Stimulated activated naive CD8-positive, alpha-beta T cell treated with anti-CD3 and anti-CD28 coated beads, Interleukin-15, amount 100 ng/mL, for 72 hours (primary cell): ENCODE results near the gene DAB2IP.
"Not testable (repeated sequence)": the region's sequence is repeated elsewhere in the genome, so short reads cannot be mapped to it uniquely, and the experiment has no call there.

Source experiments
- ATAC-seq: fragments of 150-1000 bp; cut with Tn5 transposase; 2 replicates; pipeline ENCODE4 v1.10.0; 2021; ENCODE audit warnings: mild to moderate bottlenecking, moderate library complexity
- DNase-seq, 2 donors: peaks; one replicate each; pipeline ENCODE4 v3.0.0; 2021 to 2022
- H3K27ac Mint-ChIP-seq, 2 donors: one replicate each; pipeline ENCODE4 v1.8.0; 2022; ENCODE audit warnings: mild to moderate bottlenecking in 2 of 2, mixed read lengths in 2 of 2, moderate library complexity in 2 of 2
- H3K27me3 Mint-ChIP-seq: one replicate; pipeline ENCODE4 v1.8.0; 2022; ENCODE audit warnings: mixed read lengths
- H3K4me1 Mint-ChIP-seq: one replicate; pipeline ENCODE4 v1.8.0; 2022; ENCODE audit warnings: mild to moderate bottlenecking, mixed read lengths
- H3K4me3 Mint-ChIP-seq, 2 donors: one replicate each; pipeline ENCODE4 v1.8.0; 2022; ENCODE audit warnings: mild to moderate bottlenecking in 2 of 2, mixed read lengths in 2 of 2, moderate library complexity in 1 of 2
- H3K9me3 Mint-ChIP-seq, 2 donors: one replicate each; pipeline ENCODE4 v1.8.0; 2022; ENCODE audit warnings: mixed read lengths in 2 of 2

Gene DAB2IP

DNA sequence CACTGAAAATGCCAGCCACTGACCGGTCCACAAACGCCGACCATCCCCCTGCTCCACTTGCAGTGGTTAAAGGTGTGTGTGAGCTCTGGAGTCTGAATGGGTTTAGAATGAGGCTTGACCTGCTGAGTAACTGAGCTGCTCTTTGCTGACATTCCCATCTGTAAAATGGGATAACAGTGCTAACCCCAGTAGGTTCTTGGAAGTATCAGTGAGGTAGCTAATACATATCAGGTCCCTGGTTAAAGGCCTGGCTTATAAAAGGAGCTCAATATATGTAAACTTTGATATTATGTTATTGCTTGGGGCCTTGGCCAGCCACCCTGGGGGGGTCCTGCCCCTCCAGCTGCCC lies 31.1 kb upstream of the DAB2IP start:
- ATAC-seq = no peak
- Mint-ChIP-seq H3K9me3 (no peaks in the 10 kb centered on the region), H3K4me3 (no peak overlapping the region), H3K27ac (no peak overlapping the region), H3K27me3 (peaks cover 28% of the 10 kb centered on the region), H3K4me1 (peaks cover 9% of the 10 kb centered on the region)
- no peak for DNase-seq

DNA sequence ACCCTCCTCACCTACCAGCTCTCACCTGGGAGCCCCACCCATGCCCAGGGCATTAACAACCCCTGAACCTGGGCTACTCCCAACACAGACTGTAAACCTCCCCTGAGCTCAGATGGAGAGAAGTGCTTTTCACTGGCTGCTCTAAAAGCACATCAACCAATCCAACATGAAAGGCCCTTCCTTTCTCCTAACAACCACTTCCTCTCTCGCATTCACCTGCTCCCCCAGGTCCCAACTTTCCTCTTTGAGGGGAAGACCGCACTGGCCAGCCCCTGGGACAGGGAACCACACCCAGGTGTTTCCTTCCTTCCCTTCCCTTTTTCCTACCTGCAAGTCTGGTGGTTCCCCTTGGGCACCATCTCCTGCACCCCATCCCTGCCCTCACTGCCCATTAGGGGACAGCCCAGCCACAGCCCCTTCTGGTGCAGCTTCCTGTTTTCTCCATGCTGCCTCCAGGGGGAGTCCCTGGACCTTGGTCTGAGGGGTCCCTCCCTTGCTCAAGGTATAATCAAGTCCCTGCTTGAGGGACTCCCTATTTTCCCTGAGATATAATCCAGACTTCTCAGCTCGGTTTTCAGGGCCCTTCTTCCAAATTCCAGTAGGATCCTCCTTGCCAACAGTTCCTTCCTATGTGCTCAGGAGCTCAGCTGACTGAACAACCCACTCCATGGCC lies 30.5 kb upstream of the DAB2IP start:
- peaks cover 9% of the 10 kb centered on the region for H3K4me1 Mint-ChIP-seq
- ATAC-seq (peak; percentile 35), DNase-seq (peak in 1 of 2 donors; percentile 18)
- H3K27me3 Mint-ChIP-seq = peaks cover 32% of the 10 kb centered on the region
- H3K27ac Mint-ChIP-seq = peak overlapping the region in 1 of 2 donors; percentile 35
- H3K4me3 Mint-ChIP-seq = no peak overlapping the region
- no peaks in the 10 kb centered on the region for H3K9me3 Mint-ChIP-seq

DNA sequence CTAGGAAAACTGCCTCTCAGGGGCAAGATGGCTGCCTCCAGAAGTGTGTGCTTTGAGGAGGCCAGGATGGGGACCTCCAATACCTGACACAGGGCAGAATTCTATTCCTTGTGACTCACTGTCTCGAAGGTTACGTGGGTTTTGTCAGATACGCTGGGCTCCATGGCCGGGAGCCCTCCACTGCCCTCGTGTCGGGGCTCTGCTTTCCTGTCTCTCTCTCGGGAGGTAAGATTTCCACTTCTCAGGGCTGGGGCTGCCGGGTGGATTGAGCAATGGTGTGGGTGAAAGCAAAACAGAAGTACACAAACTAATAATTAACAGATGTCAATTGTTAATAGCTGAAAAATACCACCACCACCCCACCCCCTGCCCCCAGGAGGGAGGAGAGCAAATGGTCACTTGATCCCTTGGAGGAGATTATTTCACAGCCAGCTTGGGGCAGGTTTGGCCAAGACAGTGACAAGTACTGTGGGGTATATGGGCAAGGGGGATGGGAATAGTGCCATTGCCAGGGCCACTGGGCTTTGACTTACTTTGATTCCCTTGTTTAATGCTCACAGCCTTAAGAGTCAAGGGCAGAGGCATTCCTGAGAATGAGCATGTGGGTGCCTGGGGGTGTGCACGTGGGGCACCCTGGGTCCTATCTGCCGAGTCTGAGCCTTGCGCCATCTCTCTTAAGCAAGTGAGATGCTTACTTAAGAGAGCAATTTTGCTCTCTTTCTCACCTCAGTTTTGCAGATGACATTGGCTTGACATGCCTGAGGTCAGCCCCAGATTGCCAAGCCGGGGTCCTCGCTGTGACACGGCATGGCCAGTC lies 28.8 kb upstream of the DAB2IP start:
- Mint-ChIP-seq H3K4me3 (no peak overlapping the region), H3K27me3 (peaks cover 21% of the 10 kb centered on the region), H3K4me1 (peaks cover 9% of the 10 kb centered on the region), H3K27ac (peak overlapping the region in 1 of 2 donors; percentile 15), H3K9me3 (no peaks in the 10 kb centered on the region)
- DNase-seq (no peak), ATAC-seq (no peak)

DNA sequence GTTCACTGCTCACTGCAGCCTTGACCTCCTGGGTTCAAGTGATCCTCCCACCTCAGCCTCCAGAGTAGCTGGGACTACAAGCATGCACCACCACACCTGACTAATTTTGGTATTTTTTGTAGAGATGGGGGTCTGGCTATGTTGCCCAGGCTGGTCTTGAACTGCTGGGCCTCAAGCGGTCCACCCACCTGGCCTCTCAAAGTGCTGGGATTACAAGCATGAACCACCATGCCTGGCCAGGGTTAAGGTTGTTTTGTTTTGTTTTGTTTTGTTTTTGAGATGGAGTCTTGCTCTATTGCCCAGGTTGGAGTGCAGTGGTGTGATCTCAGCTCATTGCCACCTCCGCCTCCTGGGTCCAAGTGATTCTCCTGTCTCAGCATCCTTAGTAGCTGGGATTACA lies 28.0 kb upstream of the DAB2IP start:
- not testable (repeated sequence) for H3K9me3 Mint-ChIP-seq, ATAC-seq, H3K4me3 Mint-ChIP-seq, H3K27ac Mint-ChIP-seq, H3K4me1 Mint-ChIP-seq, DNase-seq
- peaks cover 25% of the 10 kb centered on the region for H3K27me3 Mint-ChIP-seq

DNA sequence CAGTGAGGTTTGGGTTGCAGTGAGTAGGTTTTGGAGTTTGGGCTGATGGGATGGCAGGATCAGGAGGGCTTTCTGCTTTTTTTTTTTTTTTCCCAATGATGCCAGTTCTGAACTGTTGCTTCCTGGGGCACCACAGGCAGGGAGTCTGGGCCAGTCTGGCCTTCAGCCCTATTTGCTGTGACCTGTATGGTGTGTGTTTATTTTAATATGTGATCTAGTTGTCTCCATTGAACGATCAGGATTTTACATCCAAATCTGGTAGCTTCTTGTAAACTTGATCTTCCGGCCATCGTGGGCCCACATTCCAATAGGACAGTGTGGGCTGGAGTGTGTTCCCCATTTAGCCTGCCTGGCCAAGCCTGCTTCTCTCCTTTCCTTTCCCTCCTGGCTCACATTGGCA lies 25.8 kb upstream of the DAB2IP start:
- H3K4me1 Mint-ChIP-seq = peaks cover 9% of the 10 kb centered on the region
- ATAC-seq = no peak
- H3K4me3 Mint-ChIP-seq = no peak overlapping the region
- peaks cover 35% of the 10 kb centered on the region for H3K27me3 Mint-ChIP-seq
- DNase-seq = no peak
- no peaks in the 10 kb centered on the region for H3K9me3 Mint-ChIP-seq
- H3K27ac Mint-ChIP-seq = peak overlapping the region in 1 of 2 donors; percentile 21

DNA sequence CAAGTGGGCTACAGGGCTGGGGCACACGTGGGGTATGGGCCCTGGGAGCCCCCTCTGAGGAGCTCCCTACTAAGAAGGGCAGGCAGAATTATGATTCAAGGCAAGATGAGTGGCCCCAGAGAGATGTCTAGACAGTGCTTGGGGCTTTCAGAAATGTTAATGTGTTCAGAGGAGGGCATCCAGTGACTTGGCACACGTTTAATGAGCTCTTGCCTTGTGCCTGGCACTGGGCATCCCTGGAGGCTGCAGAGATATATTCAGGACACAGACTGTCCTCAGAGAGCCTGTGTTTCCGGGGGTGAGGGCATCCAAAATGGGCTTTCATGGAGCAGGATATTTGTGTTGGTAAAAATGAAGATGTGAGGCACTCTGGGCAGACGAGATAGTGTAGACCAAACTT lies 25.4 kb upstream of the DAB2IP start:
- no peak for ATAC-seq
- Mint-ChIP-seq H3K27ac (peak overlapping the region in 1 of 2 donors; percentile 56), H3K27me3 (peaks cover 31% of the 10 kb centered on the region), H3K9me3 (no peaks in the 10 kb centered on the region), H3K4me1 (peaks cover 5% of the 10 kb centered on the region), H3K4me3 (no peak overlapping the region)
- no peak for DNase-seq

DNA sequence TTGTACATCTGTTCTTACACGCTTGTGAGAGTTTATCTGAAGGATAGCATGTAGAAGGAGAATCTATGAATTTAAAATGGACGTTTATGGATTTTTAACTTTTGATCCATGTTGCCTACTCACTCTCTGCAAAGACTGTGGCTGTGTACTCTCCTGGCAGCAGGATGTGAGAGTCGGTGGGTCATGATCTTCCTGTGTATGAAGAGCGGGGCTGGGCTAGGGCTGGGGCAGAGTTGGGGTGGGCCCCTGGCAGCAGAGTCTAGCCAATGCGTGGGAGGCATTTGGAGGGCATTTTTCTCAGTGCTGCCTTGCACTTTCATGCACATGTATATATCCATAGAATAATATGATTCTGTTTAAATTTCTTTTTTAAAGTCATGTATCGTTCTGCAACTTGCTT lies 24.0 kb upstream of the DAB2IP start:
- Mint-ChIP-seq H3K27ac (no peak overlapping the region), H3K27me3 (peaks cover 26% of the 10 kb centered on the region), H3K4me3 (no peak overlapping the region), H3K9me3 (no peaks in the 10 kb centered on the region), H3K4me1 (no peaks in the 10 kb centered on the region)
- ATAC-seq = no peak
- DNase-seq = no peak

DNA sequence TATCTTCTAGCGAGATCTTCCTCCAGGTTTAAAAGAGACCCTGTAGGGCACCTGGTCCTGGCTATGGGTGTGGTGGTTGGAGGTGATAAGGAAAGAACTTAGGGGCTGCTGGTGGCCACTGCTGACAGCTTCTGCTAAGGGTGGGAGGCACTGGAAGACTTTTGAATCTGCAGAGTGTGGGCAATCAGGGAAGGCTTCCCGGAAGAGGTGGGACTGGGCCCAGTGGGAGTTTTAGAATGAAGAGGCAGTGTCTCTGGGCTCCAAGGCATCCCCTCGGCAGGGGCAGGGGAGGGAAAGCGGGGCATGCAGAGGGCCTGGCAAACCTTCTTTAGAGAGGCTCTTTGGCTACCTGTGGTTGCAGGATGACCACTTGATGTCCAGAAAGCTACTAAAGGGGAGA lies 23.0 kb upstream of the DAB2IP start:
- Mint-ChIP-seq H3K4me1 (peaks cover 2% of the 10 kb centered on the region), H3K9me3 (no peaks in the 10 kb centered on the region), H3K27me3 (peaks cover 26% of the 10 kb centered on the region), H3K4me3 (no peak overlapping the region), H3K27ac (no peak overlapping the region)
- DNase-seq (no peak), ATAC-seq (no peak)

DNA sequence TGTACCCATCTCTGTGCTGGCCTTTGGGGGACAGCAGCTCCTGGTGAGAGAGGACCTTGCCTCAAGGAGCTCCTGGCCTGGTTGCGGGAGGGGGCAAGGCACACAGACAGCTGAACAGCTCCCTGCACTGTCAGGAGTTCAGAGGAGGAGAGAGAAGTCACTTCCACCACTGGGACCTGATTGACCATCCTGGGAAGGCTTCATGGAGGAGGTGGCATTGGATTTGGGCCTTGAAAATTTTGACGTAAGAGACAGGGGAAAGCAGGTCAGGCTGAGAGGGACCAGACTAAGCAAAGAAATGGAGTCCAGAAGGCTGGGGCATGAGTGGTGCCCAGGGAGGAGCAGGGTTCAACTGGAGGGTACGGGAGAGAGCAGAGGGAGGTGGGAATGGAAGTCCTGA lies 20.3 kb upstream of the DAB2IP start:
- Mint-ChIP-seq H3K27me3 (peaks cover 19% of the 10 kb centered on the region), H3K4me3 (no peak overlapping the region), H3K9me3 (no peaks in the 10 kb centered on the region), H3K27ac (no peak overlapping the region), H3K4me1 (peaks cover 20% of the 10 kb centered on the region)
- no peak for ATAC-seq
- DNase-seq = no peak

DNA sequence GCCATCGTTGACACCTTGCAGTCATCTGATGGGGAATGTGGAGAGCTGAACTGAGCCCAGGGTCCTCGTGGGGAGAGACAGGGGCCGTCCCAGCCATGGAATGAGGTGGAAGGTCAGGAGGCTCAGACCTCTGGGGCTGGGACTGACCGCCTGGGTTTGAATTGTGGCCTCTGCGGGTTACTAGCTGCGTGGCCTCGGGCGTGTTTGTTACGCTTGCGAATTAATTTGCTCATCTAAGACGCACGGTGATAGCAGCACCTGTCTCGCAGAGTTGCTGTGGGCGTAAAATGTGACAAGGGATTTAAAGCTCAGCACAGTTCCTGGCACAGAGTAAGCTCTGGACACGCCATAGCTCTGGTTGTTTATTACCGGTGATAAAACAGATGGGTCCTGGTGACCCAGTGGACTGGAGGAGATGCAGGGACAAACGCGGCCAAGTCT lies 19.4 kb upstream of the DAB2IP start:
- DNase-seq (no peak), ATAC-seq (no peak)
- Mint-ChIP-seq H3K4me1 (peaks cover 20% of the 10 kb centered on the region), H3K27ac (peak overlapping the region in 1 of 2 donors; percentile 65), H3K27me3 (peaks cover 16% of the 10 kb centered on the region), H3K9me3 (no peaks in the 10 kb centered on the region), H3K4me3 (no peak overlapping the region)

DNA sequence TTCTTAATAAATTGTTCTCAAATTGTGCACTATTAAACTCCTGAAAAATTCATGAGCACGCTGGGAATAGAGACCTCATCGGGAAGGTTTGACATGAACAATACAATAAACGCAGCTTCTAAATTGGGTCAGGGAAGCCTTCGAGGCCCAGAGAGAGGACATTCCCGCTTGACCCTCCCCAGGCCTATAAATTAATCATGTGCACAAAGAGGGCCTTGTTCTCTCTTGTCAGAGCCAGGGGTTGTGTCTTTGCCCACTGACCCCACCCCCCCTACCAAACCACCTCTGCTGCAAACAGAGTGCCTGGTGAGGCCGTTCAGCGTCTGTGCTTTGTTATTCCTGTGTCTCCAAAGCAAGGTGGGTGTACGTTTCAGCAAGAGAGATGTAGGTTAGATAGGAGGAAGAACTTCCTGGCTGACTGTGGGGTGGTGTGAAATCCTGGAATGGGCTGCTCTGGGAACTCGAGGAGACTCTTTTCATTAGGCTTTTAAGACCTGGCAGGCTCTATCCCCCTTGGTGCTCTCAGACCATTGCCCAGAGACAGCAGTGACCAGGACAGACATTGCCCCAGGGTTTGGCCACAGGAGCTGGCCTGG lies 18.2 kb upstream of the DAB2IP start:
- DNase-seq (no peak), ATAC-seq (no peak)
- peaks cover 13% of the 10 kb centered on the region for H3K27me3 Mint-ChIP-seq
- H3K9me3 Mint-ChIP-seq = no peaks in the 10 kb centered on the region
- peaks cover 20% of the 10 kb centered on the region for H3K4me1 Mint-ChIP-seq
- H3K4me3 Mint-ChIP-seq = no peak overlapping the region
- no peak overlapping the region for H3K27ac Mint-ChIP-seq

DNA sequence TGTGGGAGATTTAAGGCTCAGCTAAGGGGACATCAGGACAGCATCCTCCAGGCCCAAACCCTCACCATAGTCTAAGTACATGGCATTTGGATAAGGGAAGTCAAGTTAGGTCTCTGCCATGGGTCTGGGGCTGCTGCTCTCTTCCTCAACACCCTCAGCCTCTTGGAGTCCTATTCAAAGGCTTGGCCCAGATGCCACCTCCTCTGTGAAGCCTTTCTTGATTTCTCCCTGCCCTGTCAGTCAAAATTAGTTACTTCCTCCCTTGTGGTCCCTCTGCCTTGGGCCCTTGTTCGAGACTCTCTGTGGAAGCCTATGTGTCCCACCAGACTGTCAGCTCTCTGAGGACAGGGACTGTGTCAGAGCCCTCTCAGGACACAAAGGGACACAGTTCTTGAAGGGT lies 17.7 kb upstream of the DAB2IP start:
- ATAC-seq = no peak
- Mint-ChIP-seq H3K4me1 (peaks cover 20% of the 10 kb centered on the region), H3K4me3 (no peak overlapping the region), H3K27ac (peak overlapping the region in 1 of 2 donors; percentile 83), H3K9me3 (no peaks in the 10 kb centered on the region), H3K27me3 (peaks cover 7% of the 10 kb centered on the region)
- no peak for DNase-seq

DNA sequence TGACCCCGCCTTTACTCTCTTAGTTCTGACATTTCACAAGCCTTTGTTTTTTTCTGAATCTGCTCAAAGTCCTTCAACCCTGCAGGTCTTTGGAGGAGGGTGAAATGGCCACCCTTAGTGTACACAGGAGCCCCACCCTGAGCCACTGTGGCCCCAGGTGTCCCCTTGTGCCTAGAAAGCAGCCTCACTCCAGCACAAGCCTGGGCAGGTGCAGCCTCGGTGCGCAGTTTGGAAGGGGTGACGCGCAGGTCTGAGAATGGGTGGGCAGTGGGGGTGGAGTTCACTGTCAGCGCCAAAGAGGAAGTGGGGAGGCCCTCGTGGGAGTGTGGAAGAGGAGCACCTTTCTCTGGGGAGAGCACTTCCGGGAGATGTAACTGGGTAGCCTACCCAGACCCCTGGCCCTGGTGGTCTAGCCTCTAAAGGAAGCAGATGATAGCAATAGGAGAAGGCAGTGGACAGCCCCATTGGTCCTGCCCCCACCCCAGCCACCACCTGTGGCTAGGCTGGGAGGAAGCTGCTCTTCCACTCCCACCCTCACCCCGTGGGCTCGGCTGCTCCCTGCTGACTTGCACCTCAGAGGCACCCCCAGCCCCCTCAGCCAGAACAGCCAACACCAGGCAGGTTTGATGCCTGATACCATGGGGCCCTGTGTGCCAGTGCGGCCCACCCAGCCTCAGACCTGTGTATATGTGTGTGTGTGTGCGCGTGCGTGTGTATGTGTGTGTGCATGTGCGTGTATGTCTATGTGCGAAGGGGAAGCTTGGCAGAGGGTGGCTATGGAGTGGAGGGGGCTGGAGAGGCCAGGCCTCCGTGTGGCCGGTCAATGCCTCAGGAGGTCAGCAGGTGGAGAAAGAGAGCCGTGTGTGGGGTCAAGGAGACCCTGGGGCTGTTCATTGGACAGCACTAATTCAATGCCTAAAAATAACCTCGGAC lies 16.8 kb upstream of the DAB2IP start:
- Mint-ChIP-seq H3K4me1 (peaks cover 20% of the 10 kb centered on the region), H3K9me3 (no peaks in the 10 kb centered on the region), H3K27ac (peak overlapping the region; percentile 79 to 87), H3K4me3 (peak overlapping the region in 1 of 2 donors; percentile 62), H3K27me3 (no peaks in the 10 kb centered on the region)
- DNase-seq = peak; percentile 34 to 40
- peak; percentile 79 for ATAC-seq

DNA sequence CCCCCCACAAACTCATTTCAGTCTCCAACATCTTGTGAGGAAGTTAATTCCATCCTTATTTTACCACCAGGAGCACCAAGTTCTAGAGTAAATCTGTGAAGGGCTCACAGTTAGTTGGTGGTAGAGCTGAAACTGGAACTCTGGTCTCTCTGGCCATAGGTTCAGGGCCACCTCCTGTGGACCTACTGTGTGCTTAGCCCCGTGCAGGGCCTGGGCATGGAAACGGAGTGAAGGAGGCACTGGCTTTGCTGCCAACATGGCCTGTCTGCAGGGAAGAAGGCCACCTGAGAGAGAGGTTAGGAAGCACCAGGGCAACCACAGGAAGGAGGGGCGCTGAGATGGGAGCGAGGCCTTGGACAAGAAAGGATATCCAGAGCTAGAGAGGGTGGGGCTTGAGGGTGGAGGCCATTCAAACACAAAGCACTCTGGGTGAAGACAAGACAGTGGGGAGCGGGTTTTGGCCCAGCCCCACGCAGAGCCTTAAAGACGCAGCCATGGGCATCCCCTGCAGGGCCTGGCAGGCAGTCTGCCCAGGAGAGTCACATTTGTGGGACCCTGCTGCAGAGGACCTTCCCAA lies 16.0 kb upstream of the DAB2IP start:
- H3K4me3 Mint-ChIP-seq = no peak overlapping the region
- no peak overlapping the region for H3K27ac Mint-ChIP-seq
- peaks cover 20% of the 10 kb centered on the region for H3K4me1 Mint-ChIP-seq
- DNase-seq (no peak), ATAC-seq (no peak)
- H3K9me3 Mint-ChIP-seq = no peaks in the 10 kb centered on the region
- H3K27me3 Mint-ChIP-seq = no peaks in the 10 kb centered on the region

DNA sequence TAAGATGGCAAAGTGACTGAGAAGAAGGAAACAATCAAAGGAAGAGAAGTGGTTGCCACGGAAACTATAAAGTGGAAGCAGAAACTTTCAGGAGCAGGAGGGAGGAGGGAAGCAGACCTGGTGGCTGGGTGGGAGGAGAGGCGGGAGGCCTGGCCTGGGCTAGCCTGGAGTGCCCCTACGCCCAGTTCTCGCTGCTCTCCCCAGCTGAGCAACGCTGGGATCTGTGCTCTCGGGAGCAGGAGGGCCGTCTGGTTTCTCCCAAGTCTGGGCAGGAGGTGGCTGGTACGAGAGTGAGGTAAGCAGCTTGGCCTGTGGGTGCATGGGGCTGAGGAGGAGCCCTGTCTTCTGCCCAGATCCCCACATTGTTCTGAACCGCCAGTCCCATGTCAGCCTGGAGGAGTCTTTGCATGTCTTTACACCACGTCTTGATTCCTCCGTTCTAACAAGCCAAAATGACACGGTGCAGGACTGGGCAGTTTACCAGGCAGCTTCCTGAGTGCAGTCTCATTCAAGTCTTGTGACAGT lies 15.0 kb upstream of the DAB2IP start:
- peak overlapping the region in 1 of 2 donors; percentile 48 for H3K27ac Mint-ChIP-seq
- H3K9me3 Mint-ChIP-seq = no peaks in the 10 kb centered on the region
- no peak for DNase-seq
- H3K4me3 Mint-ChIP-seq = no peak overlapping the region
- no peaks in the 10 kb centered on the region for H3K27me3 Mint-ChIP-seq
- no peak for ATAC-seq
- H3K4me1 Mint-ChIP-seq = peaks cover 20% of the 10 kb centered on the region
